DOHH2 (cell line): ENCODE measurements around the gene FLYWCH1.

ENCODE experiments used
- CTCF ChIP-seq: fragments of 200-600 bp; sonication (generic); IDR thresholded peaks from one replicate; pipeline ENCODE4 v1.5.1; 2014; ENCODE audit warnings: antibody characterized with exemption, mild to moderate bottlenecking, low read depth, low read length; ENCODE audit not compliant: poor library complexity, severe bottlenecking
- EZH2phosphoT487 ChIP-seq: fragments of 200-600 bp; sonication (generic); IDR thresholded peaks from 2 replicates; pipeline ENCODE4 v1.6.1; 2017; ENCODE audit warnings: borderline replicate concordance, mild to moderate bottlenecking, antibody characterized with exemption, low read length, moderate library complexity, mixed read lengths

- TF ChIP-seq EZH2phosphoT487 (no peak), CTCF (no peak)
These were observed 28.2 kb downstream of the FLYWCH1 start for GRCh38 chr16:2939968-2940367.
